ENCODE data around the gene PLXDC2.
"Not testable (repeated sequence)": the region's sequence is repeated elsewhere in the genome, so short reads cannot be mapped to it uniquely, and the experiment has no call there.

The PLXDC2 gene

DNA sequence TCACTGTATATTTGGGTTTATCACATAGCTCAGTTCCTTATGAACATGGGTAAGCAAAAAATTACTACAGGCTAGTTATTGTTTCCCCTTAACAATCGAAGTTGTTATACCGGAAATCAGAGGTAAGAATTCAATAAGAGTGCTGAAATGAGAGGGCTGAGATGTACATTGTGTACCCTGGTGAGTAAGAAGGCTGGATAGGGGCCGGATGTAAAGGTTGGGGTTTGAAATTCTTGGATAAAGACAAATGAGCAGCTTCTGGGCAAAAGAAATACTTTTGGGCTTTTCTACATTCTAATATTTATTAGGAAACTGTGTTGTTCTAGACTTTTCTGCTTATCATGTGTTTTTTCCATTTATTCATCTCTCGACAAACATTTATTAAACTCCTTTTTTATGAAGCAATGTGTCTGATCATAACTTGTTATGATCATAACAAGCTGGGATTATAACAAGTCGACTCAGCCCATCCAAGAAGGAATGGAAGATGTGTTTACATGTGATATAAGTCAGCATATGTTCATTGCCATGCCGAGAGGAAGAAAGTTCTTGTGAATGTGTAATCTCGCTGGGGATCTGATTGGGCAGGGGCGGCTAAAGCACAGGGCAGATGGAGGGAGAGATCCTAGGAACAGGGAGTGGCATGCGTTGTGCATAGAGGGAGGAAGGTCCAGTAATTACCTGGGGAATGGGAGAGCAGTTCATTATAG is 155.3 kb downstream of the PLXDC2 start:
- no peak for DNase-seq (ENCODE audit: low spot score)
- FAIRE-seq = no peak

DNA sequence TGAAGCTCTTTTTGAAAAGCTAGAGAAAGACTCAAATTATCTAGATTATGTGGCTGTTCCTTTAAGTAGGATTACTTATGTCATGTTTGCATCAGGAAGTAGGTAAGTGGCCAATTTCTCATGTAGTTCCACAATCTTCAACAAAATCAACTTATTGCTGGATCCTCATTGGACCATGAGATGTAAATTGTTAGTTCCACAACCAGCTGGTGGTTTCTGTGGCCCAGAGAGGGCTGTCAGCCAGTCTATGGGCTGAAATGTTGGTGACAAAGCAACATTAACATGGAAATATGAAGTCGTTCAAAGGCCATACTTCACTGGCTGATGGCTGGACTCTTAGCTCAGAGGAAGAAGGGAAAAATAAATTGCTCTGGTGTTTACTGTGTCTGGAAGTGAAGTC is 157.9 kb downstream of the PLXDC2 start:
- FAIRE-seq = no peak
- DNase-seq (ENCODE audit: low spot score) = no peak

DNA sequence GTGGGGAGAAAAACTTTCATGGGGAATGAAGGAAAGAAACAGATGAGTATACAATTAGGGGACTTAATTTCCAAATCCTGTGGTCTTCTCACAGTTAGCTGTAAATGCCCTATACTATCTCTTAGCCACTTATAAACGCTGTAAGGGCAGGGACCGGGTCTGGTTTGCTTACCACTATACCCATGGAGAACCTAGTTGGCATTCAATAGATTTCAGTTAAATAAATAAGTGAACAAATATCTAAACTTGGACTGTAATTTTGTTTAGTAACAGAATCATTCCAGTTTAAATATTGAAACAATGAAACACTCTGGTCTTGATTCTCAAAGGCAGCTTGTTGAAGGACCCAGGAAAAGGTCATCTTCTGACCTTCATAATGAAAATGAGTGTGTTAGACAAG is 158.3 kb downstream of the PLXDC2 start:
- no peak for DNase-seq (ENCODE audit: low spot score)
- FAIRE-seq = no peak

DNA sequence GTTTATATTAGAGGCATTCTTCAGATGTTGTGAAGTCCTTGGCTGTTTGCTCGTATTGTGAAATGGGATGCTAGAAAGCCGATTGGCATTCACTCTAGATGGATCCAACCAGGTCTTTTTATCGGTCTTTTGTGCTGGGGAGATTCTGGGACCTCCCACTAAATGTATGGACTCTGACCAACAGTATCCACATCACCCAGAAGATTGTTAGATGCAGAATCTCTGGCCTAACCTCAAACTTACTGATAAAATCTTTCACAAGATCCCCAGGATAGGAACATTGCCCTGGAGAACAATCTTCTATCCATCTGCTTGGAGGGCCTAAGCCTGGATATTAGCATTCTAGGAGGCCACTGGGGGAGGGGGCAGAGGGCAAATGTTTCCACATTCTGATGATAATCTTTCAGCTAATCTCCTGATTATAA is 160.9 kb downstream of the PLXDC2 start:
- no peak for FAIRE-seq
- no peak for DNase-seq (ENCODE audit: low spot score)

DNA sequence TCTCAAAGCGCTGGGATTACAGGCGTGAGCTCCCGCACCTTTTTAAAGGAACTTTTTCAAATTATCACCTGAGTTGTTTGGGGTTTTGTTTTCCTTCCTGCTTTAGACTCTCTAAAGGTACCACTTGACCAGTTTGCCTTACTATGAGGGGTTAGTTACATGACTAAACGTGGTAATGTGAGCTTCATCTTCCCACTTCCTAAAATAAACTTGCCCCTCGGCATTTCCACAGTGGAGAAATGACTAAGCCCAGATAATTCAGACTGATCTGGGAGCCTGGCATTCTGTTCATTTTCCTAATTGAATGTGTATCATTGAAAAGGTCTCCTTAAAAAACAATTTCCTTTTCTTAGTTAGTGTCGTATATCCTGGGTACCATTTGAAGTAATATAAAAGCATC is 163.4 kb downstream of the PLXDC2 start:
- FAIRE-seq = no peak
- no peak for DNase-seq (ENCODE audit: low spot score)

DNA sequence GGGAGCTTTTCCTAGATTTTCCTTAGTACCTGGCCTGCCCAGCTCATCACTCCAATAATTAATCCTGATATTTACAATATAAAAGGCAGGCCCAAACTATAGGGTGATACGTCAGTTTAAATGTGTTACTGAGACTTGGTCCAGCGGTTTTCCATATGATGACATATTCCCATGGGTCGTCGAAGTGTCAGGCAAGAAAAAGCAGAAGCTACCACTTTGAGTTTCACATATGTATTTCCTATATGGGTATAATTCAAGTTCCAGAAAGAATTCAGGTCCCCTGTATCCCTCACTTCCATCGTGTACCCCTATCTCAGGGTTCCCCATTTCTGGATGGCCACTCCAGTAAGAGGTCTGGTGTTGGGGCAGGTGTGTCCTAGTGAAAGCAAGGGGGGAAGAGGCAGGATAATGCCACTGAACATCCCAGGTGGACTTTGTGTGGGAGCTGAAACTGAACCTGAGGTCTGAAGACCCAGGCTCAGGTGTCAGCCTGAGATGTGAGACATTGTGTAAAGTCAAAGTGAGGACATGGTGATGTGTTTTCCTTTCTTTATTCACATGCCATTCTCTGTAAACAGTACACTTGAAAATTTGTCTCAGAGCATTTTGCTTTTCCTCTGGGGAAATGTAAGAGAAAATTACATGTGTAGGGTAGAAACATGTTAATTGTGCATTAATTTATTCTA is 167.8 kb downstream of the PLXDC2 start:
- FAIRE-seq = no peak
- no peak for DNase-seq (ENCODE audit: low spot score)

DNA sequence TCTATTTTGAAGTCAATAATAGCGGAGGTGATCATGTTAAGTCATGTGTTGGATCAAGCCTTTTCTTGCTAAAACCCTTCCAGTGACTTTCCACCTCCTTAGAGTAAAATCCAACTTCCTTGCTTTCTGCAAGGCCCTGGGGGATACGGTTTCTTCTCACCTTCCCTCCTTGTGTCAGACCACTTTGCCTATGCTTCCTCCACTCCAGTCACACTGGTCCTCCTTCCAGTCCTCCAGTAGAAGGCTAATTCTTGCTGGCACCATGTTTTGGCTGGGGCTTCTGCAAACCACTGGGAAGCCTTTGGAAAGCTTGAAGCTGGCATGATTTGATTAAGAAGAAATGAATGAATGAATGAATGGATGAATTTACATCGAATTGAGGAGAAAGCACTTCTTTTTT is 169.5 kb downstream of the PLXDC2 start:
- FAIRE-seq (no peak), DNase-seq (ENCODE audit: low spot score) (no peak)

DNA sequence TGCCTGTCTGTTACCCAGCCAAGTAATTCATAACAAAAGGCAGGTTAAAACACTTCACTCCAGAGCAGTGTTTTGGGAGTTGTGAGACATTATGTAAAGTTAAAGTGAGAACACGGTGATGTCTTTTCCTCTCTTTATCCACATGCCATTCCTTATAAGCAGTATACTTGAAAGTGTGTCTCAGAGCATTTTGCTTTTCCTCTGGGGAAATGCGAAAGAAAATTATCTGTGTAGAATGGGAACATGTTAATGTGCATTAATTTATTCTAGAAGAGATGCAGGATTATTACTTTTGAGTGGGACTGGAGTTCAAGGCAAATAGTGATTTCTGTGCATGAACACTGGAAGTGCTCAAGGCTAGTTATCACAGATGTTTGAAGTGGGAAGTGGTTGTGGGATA is 170.4 kb downstream of the PLXDC2 start:
- DNase-seq (ENCODE audit: low spot score) (no peak), FAIRE-seq (no peak)

DNA sequence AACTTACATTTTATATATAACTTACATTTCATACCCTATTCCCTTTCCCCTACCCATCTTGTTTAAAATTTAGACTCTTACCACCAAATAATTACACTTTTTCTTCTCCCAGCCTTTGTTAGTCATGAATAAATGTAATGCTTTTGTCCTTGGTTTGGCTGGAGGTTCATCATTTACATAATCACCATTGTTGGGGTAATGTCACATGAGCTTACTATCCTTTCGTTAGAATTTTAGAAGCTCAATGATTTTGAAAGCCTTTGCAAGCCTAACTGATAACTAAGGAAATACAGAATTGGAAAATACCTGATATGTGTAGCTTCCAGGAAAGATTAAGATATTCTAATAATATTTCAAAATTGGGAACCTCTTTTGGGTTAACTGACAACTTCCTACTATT is 171.7 kb downstream of the PLXDC2 start:
- DNase-seq (ENCODE audit: low spot score) = no peak
- FAIRE-seq = no peak

DNA sequence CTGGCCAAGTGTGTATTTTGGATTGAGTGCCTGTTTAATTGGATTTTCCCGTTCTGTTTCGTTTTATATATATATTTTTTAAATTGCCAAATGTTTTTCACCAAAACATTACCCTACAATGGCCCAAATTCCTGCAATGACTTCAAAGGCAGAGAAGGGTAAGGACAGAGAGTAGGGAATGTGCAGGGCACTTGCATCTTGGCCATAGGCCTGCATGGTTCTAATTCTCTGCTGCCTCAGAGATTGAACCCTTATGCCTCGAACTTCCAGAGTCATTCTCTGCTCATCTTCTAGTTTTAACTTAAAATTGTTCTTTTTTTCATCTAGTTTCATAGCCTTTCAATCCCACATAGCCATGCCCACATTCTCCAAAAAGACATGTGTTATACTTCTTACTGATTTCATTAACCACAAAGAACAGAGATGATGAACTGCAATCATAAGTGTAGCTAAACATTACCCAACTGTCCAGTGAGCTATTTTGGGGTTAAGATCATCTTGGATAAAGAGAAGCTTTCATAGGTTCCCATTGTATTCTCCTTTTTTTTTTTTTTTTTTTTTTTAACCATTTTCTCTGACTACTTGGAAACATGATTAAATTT is 177.6 kb downstream of the PLXDC2 start:
- FAIRE-seq (peak; percentile 97), DNase-seq (ENCODE audit: low spot score) (peak; percentile 65)

DNA sequence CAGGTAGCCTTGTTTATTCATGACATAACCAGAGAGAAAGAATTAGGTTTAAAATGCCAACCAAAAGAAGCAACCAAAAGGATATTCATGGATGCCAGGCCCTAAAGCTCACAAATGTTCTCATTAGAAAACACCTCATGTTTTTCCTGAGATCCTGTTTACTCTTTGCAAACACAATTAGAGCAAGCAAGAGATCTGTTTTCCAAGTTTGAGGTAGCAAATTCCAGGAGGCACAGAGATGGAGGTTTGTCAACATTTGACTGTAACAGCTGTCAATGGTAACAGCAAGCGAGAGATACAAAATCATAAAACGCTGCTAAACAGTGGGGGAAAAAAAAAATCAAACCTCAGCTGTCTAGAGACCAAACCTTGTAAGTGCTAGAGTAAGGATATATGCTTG is 182.2 kb downstream of the PLXDC2 start:
- no peak for DNase-seq (ENCODE audit: low spot score)
- FAIRE-seq = no peak

DNA sequence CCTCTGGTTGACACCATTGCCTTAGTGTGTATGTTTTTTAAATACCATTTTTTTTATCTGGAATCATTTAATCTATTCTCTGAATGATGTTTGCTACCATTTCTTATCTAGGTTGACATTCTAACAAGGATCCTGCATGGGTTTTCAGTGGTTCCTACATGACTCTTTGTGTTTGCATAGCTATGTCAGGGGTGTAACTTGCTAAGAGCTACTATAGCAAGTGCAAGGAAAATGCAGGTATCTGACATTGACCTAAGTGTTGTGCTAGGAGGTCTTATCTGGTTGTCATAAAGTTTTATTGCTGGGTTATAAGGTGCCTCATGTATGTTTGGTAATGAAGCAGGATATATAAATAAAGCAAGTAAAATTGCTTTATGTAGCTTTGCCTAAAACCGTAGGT is 183.2 kb downstream of the PLXDC2 start:
- no peak for FAIRE-seq
- no peak for DNase-seq (ENCODE audit: low spot score)

DNA sequence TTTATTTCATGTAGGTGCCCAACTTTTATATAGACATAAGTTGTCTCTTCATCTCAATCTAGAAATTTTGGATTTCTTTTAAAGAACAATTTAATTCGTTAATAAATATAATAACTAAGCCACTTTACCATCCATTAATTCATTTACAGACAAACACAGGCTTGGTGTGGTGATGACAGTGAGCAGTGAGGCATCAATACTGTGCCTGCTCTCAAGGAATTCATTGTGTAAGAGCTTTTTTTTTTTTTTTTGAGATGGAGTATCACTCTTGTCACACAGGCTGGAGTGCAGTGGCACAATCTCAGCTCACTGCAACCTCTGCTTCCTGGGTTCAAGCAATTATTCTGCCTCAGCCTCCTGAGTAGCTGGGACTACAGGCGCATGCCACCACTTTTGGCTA is 185.8 kb downstream of the PLXDC2 start:
- not testable (repeated sequence) for DNase-seq (ENCODE audit: low spot score); FAIRE-seq

DNA sequence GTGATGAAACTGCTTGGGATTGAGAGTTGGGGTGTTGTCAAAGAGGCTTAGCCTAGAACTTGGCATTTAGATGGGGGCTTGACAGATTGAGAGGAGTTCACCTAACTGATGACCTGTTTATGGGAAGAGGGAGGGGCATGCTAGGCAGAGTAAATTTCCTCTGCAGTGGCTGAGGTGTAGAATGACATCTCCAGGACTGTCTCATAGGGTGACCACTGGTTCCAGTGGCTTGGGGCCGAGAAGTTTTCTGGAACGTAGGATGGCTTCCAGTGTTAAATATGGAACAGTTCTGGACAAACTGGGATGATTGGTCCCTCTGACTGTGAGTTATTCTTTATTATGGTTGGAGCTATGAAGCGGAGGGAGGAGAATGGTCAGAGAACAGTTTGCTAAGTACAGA is 186.4 kb downstream of the PLXDC2 start:
- DNase-seq (ENCODE audit: low spot score) (no peak), FAIRE-seq (no peak)

DNA sequence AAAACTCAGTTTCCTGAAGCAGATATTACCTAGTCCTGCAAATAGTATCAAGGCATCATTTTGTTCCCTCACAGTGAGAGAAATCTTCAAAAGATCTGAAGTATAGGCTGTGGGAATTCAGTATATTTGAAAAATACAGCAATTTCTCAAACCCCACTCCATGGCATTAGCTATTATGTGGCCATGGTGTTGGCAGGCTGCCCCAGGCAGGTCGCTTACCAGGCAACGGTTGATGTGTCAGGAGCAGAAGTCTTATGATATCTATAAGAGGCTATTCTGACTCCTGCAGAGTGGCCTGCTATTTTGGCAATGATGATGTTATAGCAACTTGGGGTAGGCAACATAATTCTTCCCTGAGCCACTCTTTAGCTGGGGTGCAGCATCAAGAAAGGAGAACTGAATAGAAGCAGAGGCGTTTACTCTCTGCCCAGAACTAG is 187.9 kb downstream of the PLXDC2 start:
- FAIRE-seq (peak; percentile 64), DNase-seq (ENCODE audit: low spot score) (peak; percentile 58)

DNA sequence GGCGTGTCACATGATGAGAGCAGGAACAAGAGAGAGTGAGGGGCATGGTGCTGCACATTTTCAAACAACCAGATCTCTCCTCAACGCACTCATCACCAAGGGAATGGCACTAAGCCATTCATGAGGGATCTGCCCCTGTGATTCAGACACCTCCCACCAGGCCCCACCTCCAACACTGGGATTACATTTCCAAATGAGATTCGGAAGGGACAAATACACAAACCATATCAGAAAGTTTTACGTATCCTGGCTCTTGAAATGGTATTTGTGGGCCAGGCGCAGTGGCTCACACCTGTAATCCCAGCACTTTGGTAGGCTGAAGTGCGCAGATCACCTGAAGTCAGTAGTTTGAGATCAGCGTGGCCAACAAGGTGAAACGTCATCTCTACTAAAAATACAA is 189.4 kb downstream of the PLXDC2 start:
- FAIRE-seq (no peak), DNase-seq (ENCODE audit: low spot score) (no peak)

DNA sequence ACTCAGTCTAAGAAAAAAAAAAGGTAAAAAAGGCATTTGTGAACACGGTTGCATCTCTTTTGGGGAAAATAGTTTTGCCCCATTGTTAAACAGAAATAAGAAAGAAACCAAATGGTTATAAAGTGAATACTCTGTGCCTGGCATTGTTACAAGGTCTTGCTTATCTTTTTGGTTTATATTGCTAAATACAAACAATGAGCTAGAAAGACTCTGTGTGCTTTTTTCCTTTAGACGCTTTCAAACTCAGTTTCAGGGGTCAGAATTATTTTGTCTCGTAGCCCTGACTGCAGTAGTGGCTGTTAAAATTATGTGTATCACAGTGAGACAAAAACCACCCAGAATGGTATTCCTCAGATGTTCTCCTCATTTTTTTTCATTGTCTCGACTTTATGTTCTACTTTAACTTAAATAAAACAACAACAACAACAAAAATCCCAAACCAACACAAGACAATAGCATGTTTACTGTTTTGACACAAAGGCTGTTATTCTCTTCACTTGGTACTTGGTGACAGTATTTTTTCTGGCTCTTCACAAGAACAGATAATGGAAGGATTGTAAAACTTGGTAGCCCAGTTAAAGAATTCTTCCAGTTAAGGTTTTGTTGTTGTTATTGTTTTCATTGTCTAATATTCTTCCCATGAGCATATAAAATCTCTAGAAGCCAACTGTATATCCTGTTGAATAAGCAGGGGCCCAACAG is 190.1 kb downstream of the PLXDC2 start:
- no peak for FAIRE-seq

DNA sequence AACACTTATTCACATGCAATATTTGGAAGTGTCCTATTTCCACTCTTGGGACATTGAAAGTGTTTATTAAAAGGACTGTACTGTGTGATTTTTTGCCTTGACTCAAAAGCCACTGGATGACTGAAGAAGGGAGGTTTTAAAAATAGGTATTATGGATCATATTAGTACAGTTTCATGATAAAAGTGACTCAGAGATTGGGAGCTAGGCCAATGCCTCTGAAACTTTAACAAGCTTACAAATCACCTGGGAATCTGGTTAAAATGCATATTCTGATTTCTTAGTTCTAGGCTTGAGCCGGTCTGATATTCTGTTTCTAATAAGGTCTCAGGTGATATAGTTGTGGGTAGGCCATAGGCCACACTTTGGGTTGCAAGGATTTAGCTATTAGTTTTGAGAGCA is 191.2 kb downstream of the PLXDC2 start:
- DNase-seq (ENCODE audit: low spot score) (no peak), FAIRE-seq (no peak)

More for the DNA sequence above, 190.1 kb downstream of the PLXDC2 start:
- DNase-seq (ENCODE audit: low spot score) = no peak

DNA sequence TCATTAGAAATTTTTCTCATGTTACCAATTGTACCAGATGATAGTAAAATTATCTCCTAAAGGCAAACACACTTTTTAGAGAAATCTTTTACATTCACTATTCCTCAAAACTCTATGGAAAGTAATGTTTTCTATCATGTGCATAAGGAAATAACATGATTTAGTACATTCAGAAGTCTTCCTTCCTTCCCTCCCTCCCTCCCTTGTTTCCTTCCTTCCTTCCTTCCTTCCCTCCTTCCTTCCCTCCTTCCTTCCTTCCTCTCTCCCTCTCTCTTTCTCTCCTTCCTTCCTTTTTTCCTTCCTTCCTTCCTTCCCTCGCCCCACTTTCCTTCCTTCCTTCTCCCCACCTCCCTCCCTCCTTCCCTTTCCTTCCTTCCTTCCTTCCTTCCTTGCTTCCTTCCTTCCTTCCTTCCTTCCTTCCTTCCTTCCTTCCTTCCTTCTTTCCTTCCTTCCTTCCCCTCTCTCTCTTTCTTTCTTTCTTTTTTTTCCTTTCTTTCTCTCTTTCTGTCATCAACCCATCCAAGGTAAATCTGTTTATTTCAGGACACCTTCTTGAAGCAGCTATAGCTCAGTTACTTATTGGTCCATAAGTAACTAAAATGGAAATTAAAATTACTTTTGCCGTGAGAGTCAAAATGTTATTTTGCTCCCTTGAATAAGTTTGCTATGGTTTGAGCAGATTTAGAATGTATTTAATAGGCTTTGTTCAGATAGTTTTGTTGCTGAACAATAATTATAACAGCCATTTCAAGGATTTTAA is 197.9 kb downstream of the PLXDC2 start:
- no peak for DNase-seq (ENCODE audit: low spot score)
- FAIRE-seq = no peak

DNA sequence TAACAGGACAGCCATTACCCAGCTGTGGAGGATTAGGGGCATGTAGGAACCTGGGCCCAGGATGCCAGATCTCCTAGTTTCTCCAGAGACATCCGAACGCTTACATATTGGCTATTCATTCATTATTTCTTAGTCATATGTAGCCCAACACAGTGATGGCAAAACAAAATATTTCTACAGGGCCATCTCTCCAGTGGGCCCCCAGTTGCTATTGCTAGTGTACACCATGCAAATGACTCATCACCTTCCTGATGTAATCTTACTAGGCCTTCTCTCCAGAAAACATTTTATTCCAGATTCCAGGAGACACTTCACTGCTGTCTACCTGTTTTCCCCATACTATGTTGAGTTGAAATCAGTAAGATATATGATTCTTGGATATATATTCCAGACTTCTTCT is 201.7 kb downstream of the PLXDC2 start:
- no peak for FAIRE-seq
- no peak for DNase-seq (ENCODE audit: low spot score)

DNA sequence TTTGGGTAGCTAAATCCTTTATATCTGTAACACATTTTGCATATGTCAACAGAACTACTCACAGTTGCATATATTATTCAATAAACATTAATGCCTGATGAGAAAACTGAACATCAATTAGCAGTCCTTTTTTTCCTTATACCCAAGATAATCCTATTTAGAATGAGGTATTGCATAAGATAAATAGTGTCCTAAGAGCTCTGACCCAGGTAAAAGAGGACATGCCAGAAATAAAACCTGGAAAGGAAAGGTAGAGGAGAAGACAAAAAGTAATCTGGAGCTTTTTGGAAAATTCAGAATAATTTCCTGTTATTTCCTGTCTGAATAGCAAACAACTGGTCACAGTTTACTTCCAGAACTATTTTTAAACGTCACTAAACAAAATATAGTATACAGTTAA is 204.4 kb downstream of the PLXDC2 start:
- no peak for FAIRE-seq
- no peak for DNase-seq (ENCODE audit: low spot score)
